Gastroesophageal sphincter (tissue), 4 donors: ENCODE results near the gene FBXO48. TPM values are rescaled to one million over a fixed set of nuclear protein-coding genes. Genes with fewer than 3 reads are reported as not detected.

ENCODE experiments used
- ATAC-seq: fragments of 150-250 bp; one replicate; pipeline ENCODE4 v1.9.1; 2016; ENCODE audit warnings: mild to moderate bottlenecking, moderate library complexity
- H3K27ac ChIP-seq, 4 donors: fragments of 200-600 bp; sonication (generic) in 3 of 4; 1 replicate in 3 of 4; 2 replicates in 1 of 4; pipeline ENCODE4 v1.5.1; 2016 to 2019
- H3K27me3 ChIP-seq: fragments of 200-600 bp; sonication (generic); one replicate; pipeline ENCODE4 v1.5.1; 2019
- H3K36me3 ChIP-seq, 2 donors: fragments of 200-600 bp; sonication (generic); one replicate each; pipeline ENCODE4 v1.5.1; 2019; ENCODE audit warnings: control low read depth in 1 of 2
- H3K4me1 ChIP-seq, 3 donors: fragments of 200-600 bp; sonication (generic); 1 replicate in 2 of 3; 2 replicates in 1 of 3; pipeline ENCODE4 v1.5.1; 2016 to 2019; ENCODE audit warnings: control low read depth in 2 of 3
- H3K4me3 ChIP-seq, 2 donors: fragments of 200-600 bp; sonication (generic); one replicate each; pipeline ENCODE4 v1.5.1; 2019; ENCODE audit warnings: mild to moderate bottlenecking in 1 of 2, moderate library complexity in 1 of 2
- H3K9me3 ChIP-seq, 3 donors: fragments of 200-600 bp; sonication (generic); one replicate each; pipeline ENCODE4 v1.5.1; 2017 to 2019; ENCODE audit warnings: control low read depth in 2 of 3
- EP300 ChIP-seq: sonication (generic); formaldehyde crosslinking; IDR thresholded peaks from one replicate; pipeline ENCODE4 v1.6.1; 2017; ENCODE audit warnings: antibody characterized with exemption, mild to moderate bottlenecking
- POLR2A ChIP-seq, 2 donors: fragments of 450-650 bp; IDR thresholded peaks; one replicate each; pipeline ENCODE4 v1.6.1; 2017; ENCODE audit warnings: antibody characterized with exemption in 2 of 2, mild to moderate bottlenecking in 2 of 2, moderate library complexity in 1 of 2
- POLR2AphosphoS5 ChIP-seq: sonication (generic); formaldehyde crosslinking; IDR thresholded peaks from one replicate; pipeline ENCODE4 v1.6.1; 2017; ENCODE audit warnings: antibody characterized with exemption
- WGBS, 2 donors: methylation state at CpG; one replicate each; pipeline ENCODE4 v1.1.5; 2018; ENCODE audit warnings: low coverage in 1 of 2; 5-methylcytosine and 5-hydroxymethylcytosine counted together
- total RNA-seq, 4 donors: library from RNA; depleted of rRNA; stranded (reverse); fragments of >200 nt; gene quantifications; one replicate each; pipeline ENCODE4 v1.1.0, GENCODE V29; 2016
- TF ChIP-seq, protein P1 (sequence below), 4 experiments: fragments of 200-600 bp in 2 of 4; fragments of 450-650 bp in 2 of 4; sonication (generic) in 1 of 4; IDR thresholded peaks; one replicate each; pipeline ENCODE4 v1.5.1; 2017 to 2019; ENCODE audit warnings: antibody characterized with exemption in 4 of 4, mild to moderate bottlenecking in 2 of 4, moderate library complexity in 2 of 4

The FBXO48 gene
- total RNA-seq, 4 donors from 2014 or later, result 0.35 to 1.2 (median 0.62) TPM

DNA sequence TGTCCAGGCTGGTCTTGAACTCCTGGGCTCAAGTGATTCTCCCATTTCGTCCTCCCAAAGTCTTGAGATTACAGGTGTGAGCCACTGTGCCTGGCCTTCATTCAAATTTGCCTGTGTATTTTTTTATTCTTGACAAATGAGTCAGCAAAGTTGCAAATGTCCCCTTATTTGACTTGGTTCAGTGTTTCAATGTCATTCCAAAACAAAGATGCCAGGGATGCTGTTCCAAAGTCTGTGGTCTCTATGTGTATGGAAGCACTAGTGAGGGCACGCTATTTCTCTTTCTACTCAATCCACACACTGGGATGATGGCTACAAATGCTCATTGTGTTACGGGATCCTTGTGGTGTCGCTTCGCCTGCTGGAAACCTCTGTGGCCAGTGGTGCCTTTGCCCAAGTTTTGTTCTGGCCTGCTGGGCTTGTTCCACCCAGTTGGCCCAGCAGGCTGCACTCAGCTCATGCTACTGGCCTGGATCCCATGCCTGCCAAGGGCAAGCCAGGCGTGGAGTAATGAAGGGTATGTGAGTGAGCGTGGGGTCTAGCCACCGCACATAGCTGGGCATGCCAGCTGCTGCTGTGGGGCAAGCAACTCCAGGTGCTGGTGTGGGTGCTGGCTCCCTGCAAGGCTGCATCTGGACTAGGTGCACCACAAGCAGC lies 35.6 kb downstream of the FBXO48 start:
- no peak for ATAC-seq

DNA sequence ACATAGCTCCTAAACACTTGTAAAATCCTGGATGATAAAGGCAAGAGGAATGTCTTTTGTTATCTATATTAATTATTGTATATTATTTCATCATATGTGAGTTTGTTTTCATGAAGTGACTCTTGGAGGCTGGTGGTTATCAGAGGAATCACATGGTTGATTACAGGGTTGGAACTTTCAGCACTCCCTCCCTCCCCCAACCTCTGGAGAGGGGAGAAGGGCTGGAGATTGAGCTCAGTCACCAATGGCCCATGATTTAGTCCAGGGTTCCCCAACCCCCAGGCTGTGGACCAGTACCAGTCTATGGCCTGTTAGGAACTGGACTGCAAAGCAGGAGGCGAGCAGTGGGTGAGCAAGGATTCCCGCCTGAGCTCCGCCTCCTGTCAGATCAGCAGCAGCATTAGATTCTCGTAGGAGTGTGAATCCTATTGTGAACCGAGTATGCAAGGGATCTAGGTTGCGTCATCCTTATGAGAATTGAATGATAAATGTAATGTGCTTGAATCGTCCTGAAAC lies 37.7 kb downstream of the FBXO48 start:
- WGBS, 2 donors, result 85 to 100% methylated on average over 1 to 6 of the region's 7 CpGs
- TF ChIP-seq, protein P1, sequence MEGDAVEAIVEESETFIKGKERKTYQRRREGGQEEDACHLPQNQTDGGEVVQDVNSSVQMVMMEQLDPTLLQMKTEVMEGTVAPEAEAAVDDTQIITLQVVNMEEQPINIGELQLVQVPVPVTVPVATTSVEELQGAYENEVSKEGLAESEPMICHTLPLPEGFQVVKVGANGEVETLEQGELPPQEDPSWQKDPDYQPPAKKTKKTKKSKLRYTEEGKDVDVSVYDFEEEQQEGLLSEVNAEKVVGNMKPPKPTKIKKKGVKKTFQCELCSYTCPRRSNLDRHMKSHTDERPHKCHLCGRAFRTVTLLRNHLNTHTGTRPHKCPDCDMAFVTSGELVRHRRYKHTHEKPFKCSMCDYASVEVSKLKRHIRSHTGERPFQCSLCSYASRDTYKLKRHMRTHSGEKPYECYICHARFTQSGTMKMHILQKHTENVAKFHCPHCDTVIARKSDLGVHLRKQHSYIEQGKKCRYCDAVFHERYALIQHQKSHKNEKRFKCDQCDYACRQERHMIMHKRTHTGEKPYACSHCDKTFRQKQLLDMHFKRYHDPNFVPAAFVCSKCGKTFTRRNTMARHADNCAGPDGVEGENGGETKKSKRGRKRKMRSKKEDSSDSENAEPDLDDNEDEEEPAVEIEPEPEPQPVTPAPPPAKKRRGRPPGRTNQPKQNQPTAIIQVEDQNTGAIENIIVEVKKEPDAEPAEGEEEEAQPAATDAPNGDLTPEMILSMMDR (IDR thresholded peaks at IDR 0.05), result no peak
- TF ChIP-seq EP300 (no peak), POLR2AphosphoS5 (no peak), POLR2A (IDR thresholded peaks at IDR 0.05) (no peak)
- H3K4me1 ChIP-seq, result peaks cover 0 to 23% (median 0%) of the 10 kb centered on the region in 3 donors
- H3K4me3 ChIP-seq, result no peak overlapping the region
- ATAC-seq, result no peak
- no peaks in the 10 kb centered on the region for H3K27me3 ChIP-seq
- no peak overlapping the region for H3K27ac ChIP-seq
- H3K36me3 ChIP-seq, result no peaks in the 10 kb centered on the region
- H3K9me3 ChIP-seq, result no peaks in the 10 kb centered on the region

More for the DNA sequence above, 35.6 kb downstream of the FBXO48 start:
- H3K36me3 ChIP-seq, result no peaks in the 10 kb centered on the region
- 46 to 72% methylated on average over 2 to 5 of the region's 8 CpGs for WGBS, 2 donors
- peaks cover 0 to 43% (median under 1%) of the 10 kb centered on the region in 3 donors for H3K4me1 ChIP-seq
- no peaks in the 10 kb centered on the region for H3K27me3 ChIP-seq
- TF ChIP-seq, protein P1 (IDR thresholded peaks at IDR 0.05), result no peak
- TF ChIP-seq POLR2AphosphoS5 (no peak), EP300 (no peak), POLR2A (IDR thresholded peaks at IDR 0.05) (no peak)
- no peaks in the 10 kb centered on the region for H3K9me3 ChIP-seq
- no peak overlapping the region for H3K4me3 ChIP-seq
- no peak overlapping the region for H3K27ac ChIP-seq

DNA sequence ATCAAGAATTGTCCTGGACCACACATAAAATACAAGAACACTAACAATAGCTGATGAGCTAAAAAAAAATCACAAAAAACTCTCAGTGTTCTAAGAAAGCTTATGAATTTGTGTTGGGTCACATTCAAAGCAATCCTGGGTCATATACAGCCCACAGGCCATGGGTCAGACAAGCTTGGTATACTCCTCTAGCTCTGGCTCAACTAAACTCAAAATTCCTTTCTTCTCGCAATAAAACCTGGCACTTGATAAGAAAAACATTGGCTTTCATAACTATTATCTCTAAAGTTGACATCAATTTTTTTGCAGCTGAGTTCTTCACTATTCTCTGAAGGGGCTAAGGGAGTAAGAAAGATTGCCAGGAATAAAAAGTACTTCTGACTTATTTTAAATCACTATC lies 38.3 kb downstream of the FBXO48 start:
- no peaks in the 10 kb centered on the region for H3K36me3 ChIP-seq
- peaks cover 0 to 21% (median 0%) of the 10 kb centered on the region in 3 donors for H3K4me1 ChIP-seq
- ATAC-seq, result no peak
- no peak overlapping the region for H3K4me3 ChIP-seq
- no peak overlapping the region for H3K27ac ChIP-seq
- H3K27me3 ChIP-seq, result no peaks in the 10 kb centered on the region
- no peaks in the 10 kb centered on the region for H3K9me3 ChIP-seq
- TF ChIP-seq EP300 (no peak), POLR2AphosphoS5 (no peak), POLR2A (IDR thresholded peaks at IDR 0.05) (no peak)
- TF ChIP-seq, protein P1 (IDR thresholded peaks at IDR 0.05), result no peak
- WGBS, 2 donors, result 43 to 83% methylated on average over 1 of the region's 1 CpG

DNA sequence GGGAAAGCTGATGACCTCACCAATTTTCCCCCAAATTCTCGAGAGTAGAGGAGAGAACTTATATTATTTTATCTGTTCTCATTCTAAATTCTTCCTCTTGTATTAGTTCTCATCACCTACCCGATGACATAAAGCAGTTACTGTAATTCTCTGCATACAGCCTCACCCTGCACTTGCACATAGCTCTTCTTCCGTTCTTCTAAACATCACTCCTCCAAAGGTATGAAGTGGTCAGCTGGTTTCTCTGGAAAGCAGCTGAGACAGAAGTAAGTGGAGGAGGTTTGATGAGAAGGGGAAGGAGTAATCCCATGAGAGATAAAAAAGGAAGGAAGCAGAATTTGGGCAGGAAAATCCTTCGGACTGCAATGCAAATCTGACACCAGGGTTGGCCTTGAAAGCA lies 39.0 kb downstream of the FBXO48 start:
- Histone ChIP-seq H3K36me3 (no peaks in the 10 kb centered on the region), H3K27me3 (no peaks in the 10 kb centered on the region), H3K9me3 (no peaks in the 10 kb centered on the region), H3K4me3 (no peak overlapping the region), H3K4me1 (peaks cover 0 to 21% (median 0%) of the 10 kb centered on the region in 3 donors), H3K27ac (no peak overlapping the region)
- WGBS, 2 donors, result 21% methylated on average over 4 of the region's 4 CpGs; no CpG with 5 or more reads in 1 of the 2 donors
- TF ChIP-seq POLR2A (IDR thresholded peaks at IDR 0.05) (no peak), POLR2AphosphoS5 (no peak), EP300 (no peak)
- TF ChIP-seq, protein P1 (IDR thresholded peaks at IDR 0.05), result no peak
- no peak for ATAC-seq
